Activated CD4-positive, alpha-beta T cell treated with anti-CD3 and anti-CD28 coated beads, Interleukin-2, Interleukin-6, amounts not matched to agents 100 ng/mL and 50 ng/mL, durations not matched to agents 16 hours and 8 hours (primary cell): ENCODE measurements around the gene COL9A1.

Source experiments
- DNase-seq: peaks from one replicate; pipeline ENCODE4 v3.0.0-alpha.2; 2020

COL9A1 gene

GRCh38 chr6:70285201-70285600, 17.7 kb downstream of the COL9A1 start:
- no peak for DNase-seq

- no peak for DNase-seq
Measured at GRCh38 chr6:70282919-70283461, 19.9 kb downstream of the COL9A1 start.

- no peak for DNase-seq
Measured at GRCh38 chr6:70282312-70282918, 20.5 kb downstream of the COL9A1 start.

GRCh38 chr6:70281923-70282311, 21.0 kb downstream of the COL9A1 start:
- DNase-seq, result no peak

GRCh38 chr6:70280400-70280853, 22.5 kb downstream of the COL9A1 start:
- DNase-seq, result no peak

- no peak for DNase-seq
Measured at GRCh38 chr6:70277470-70277869, 25.4 kb downstream of the COL9A1 start.

- DNase-seq, result no peak
Measured at GRCh38 chr6:70274338-70274737, 28.5 kb downstream of the COL9A1 start.

GRCh38 chr6:70272071-70272470, 30.8 kb downstream of the COL9A1 start:
- DNase-seq, result no peak

- no peak for DNase-seq
Measured at GRCh38 chr6:70270287-70271005, 32.4 kb downstream of the COL9A1 start.

GRCh38 chr6:70266142-70266541, 36.7 kb downstream of the COL9A1 start:
- DNase-seq, result no peak

- DNase-seq, result no peak
Measured at GRCh38 chr6:70264306-70264705, 38.6 kb downstream of the COL9A1 start.

- no peak for DNase-seq
Measured at GRCh38 chr6:70258483-70258882, 44.4 kb downstream of the COL9A1 start.

- DNase-seq, result no peak
Measured at GRCh38 chr6:70257768-70258273, 45.1 kb downstream of the COL9A1 start.

- DNase-seq, result no peak
Measured at GRCh38 chr6:70254784-70255183, 48.1 kb downstream of the COL9A1 start.

- no peak for DNase-seq
Measured at GRCh38 chr6:70253923-70254322, 49.0 kb downstream of the COL9A1 start.

GRCh38 chr6:70252604-70253003, 50.3 kb downstream of the COL9A1 start:
- DNase-seq, result no peak

- no peak for DNase-seq
Measured at GRCh38 chr6:70246118-70246517, 56.8 kb downstream of the COL9A1 start.

- DNase-seq, result no peak
Measured at GRCh38 chr6:70241991-70242420, 60.9 kb downstream of the COL9A1 start.

- no peak for DNase-seq
Measured at GRCh38 chr6:70241031-70241430, 61.9 kb downstream of the COL9A1 start.

- DNase-seq, result no peak
Measured at GRCh38 chr6:70236343-70236742, 66.5 kb downstream of the COL9A1 start.

GRCh38 chr6:70234561-70235236, 68.2 kb downstream of the COL9A1 start:
- DNase-seq, result no peak

GRCh38 chr6:70231311-70231710, 71.6 kb downstream of the COL9A1 start:
- no peak for DNase-seq

GRCh38 chr6:70225055-70225454, 77.8 kb downstream of the COL9A1 start:
- no peak for DNase-seq

- no peak for DNase-seq
Measured at GRCh38 chr6:70222439-70222749, 80.5 kb downstream of the COL9A1 start.
